HG03571 (cell line): ENCODE measurements around the gene PCF11.
A peak's percentile ranks its signal among the peaks of the same experiment; 100 is the strongest.
"Not testable (repeated sequence)": the region's sequence is repeated elsewhere in the genome, so short reads cannot be mapped to it uniquely, and the experiment has no call there.

ENCODE experiments used
- ATAC-seq: cut with Tn5 transposase; IDR thresholded peaks from one replicate; pipeline ENCODE4 v1.9.1; 2021; ENCODE audit not compliant: unreplicated experiment

PCF11 gene

GRCh38 chr11:83156996-83157593 is at the start of gene PCF11:
Gene PCF11 (plus strand): TSS chr11:83157131. CDS start chr11:83157440, 309 bp downstream.
- ATAC-seq: peak; percentile 5

GRCh38 chr11:83112886-83113285 is 44.0 kb upstream of the PCF11 start:
- ATAC-seq: no peak

- no peak for ATAC-seq
These were observed 41.9 kb upstream of the PCF11 start for GRCh38 chr11:83115026-83115425.

GRCh38 chr11:83115551-83115950 is 41.4 kb upstream of the PCF11 start:
- ATAC-seq: no peak

- ATAC-seq: no peak
These were observed 40.8 kb upstream of the PCF11 start for GRCh38 chr11:83116015-83116641.

- ATAC-seq: no peak
These were observed 38.1 kb upstream of the PCF11 start for GRCh38 chr11:83118814-83119213.

- no peak for ATAC-seq
These were observed 37.7 kb upstream of the PCF11 start for GRCh38 chr11:83119216-83119615.

- no peak for ATAC-seq
These were observed 36.6 kb upstream of the PCF11 start for GRCh38 chr11:83120327-83120726.

- ATAC-seq: no peak
These were observed 34.9 kb upstream of the PCF11 start for GRCh38 chr11:83122050-83122449.

- no peak for ATAC-seq
These were observed 34.2 kb upstream of the PCF11 start for GRCh38 chr11:83122766-83123165.

GRCh38 chr11:83124636-83125424 is 32.1 kb upstream of the PCF11 start:
- no peak for ATAC-seq

- no peak for ATAC-seq
These were observed 31.4 kb upstream of the PCF11 start for GRCh38 chr11:83125577-83125976.

- ATAC-seq: no peak
These were observed 29.7 kb upstream of the PCF11 start for GRCh38 chr11:83127310-83127637.

GRCh38 chr11:83132191-83132590 is 24.7 kb upstream of the PCF11 start:
- no peak for ATAC-seq

GRCh38 chr11:83133266-83133665 is 23.7 kb upstream of the PCF11 start:
- not testable (repeated sequence) for ATAC-seq

GRCh38 chr11:83139310-83139709 is 17.6 kb upstream of the PCF11 start:
- ATAC-seq: no peak

- peak; percentile 98 for ATAC-seq
These were observed 16.1 kb upstream of the PCF11 start for GRCh38 chr11:83140691-83141455.

GRCh38 chr11:83147895-83148294 is 9.0 kb upstream of the PCF11 start:
- no peak for ATAC-seq

GRCh38 chr11:83150450-83150849 is 6.5 kb upstream of the PCF11 start:
- ATAC-seq: no peak

GRCh38 chr11:83151274-83151977 is 5.5 kb upstream of the PCF11 start:
- no peak for ATAC-seq

GRCh38 chr11:83152264-83152663 is 4.7 kb upstream of the PCF11 start:
- no peak for ATAC-seq
